GM19397 (cell line): Measurements from ENCODE around the gene KCNJ15.

ENCODE experiments used
- ATAC-seq: cut with Tn5 transposase; IDR thresholded peaks from one replicate; pipeline ENCODE4 v1.9.1; 2021; ENCODE audit warnings: mild to moderate bottlenecking, moderate library complexity; ENCODE audit not compliant: unreplicated experiment

Gene KCNJ15

GRCh38 chr21:38352536-38353219 lies 95.9 kb downstream of the KCNJ15 start:
- no peak for ATAC-seq

- no peak for ATAC-seq
These were observed 97.4 kb downstream of the KCNJ15 start for GRCh38 chr21:38354231-38354630.

- no peak for ATAC-seq
These were observed 98.0 kb downstream of the KCNJ15 start for GRCh38 chr21:38354746-38355145.

GRCh38 chr21:38355353-38355752 lies 98.6 kb downstream of the KCNJ15 start:
- no peak for ATAC-seq

- no peak for ATAC-seq
These were observed 99.4 kb downstream of the KCNJ15 start for GRCh38 chr21:38355992-38356781.
